Central memory CD8-positive, alpha-beta T cell (primary cell): ENCODE results near the gene LRRC4B.
A peak's percentile ranks its signal among the peaks of the same experiment; 100 is the strongest.
"Not testable (repeated sequence)": the region's sequence is repeated elsewhere in the genome, so short reads cannot be mapped to it uniquely, and the experiment has no call there.

ENCODE experiments used
- ATAC-seq: fragments of 150-1000 bp; cut with Tn5 transposase; replicated peaks from 2 replicates; pipeline ENCODE4 v1.10.0; 2022; ENCODE audit warnings: mild to moderate bottlenecking, moderate FRiP score, moderate number of reproducible peaks; ENCODE audit not compliant: poor library complexity, severe bottlenecking; ENCODE audit errors: extremely low read depth
- DNase-seq, 2 donors: peaks; one replicate each; pipeline ENCODE4 v3.0.0; 2021; ENCODE audit warnings: low spot score in 2 of 2
- H3K27ac Mint-ChIP-seq: one replicate; pipeline ENCODE4 v1.8.0; 2022; ENCODE audit warnings: low read depth, mild to moderate bottlenecking, moderate library complexity, mixed read lengths
- H3K27me3 Mint-ChIP-seq: one replicate; pipeline ENCODE4 v1.8.0; 2022; ENCODE audit warnings: mixed read lengths
- H3K36me3 Mint-ChIP-seq: one replicate; pipeline ENCODE4 v1.8.0; 2022; ENCODE audit warnings: mild to moderate bottlenecking, moderate library complexity, mixed read lengths; ENCODE audit not compliant: insufficient read depth
- H3K4me1 Mint-ChIP-seq: one replicate; pipeline ENCODE4 v1.8.0; 2022; ENCODE audit warnings: mixed read lengths
- H3K4me3 Mint-ChIP-seq: one replicate; pipeline ENCODE4 v1.8.0; 2022; ENCODE audit warnings: mild to moderate bottlenecking, moderate library complexity, mixed read lengths
- H3K9me3 Mint-ChIP-seq: one replicate; pipeline ENCODE4 v1.8.0; 2022; ENCODE audit warnings: mixed read lengths

Gene LRRC4B

DNA sequence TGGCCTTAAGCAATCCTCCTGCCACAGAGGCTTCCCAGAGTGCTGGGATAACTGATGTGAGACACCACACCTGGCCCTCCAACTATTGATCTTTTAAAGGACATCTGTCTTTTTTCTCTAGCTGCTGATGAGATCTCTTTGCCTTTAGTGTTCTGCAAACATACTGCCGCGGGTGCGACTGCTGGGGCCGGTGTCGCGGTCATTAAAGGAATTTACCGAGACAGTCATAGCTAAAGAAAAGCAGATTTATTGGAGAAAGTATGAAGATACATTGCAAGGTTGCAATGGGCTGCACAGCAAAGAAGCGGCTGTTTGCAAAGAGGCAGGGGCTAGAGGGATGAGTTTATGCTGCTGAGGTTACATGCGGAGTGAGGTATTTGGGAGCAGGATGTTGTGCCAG is 31.2 kb upstream of the LRRC4B start:
- Mint-ChIP-seq H3K27me3 (peaks cover 53% of the 10 kb centered on the region), H3K36me3 (no peaks in the 10 kb centered on the region), H3K4me1 (no peaks in the 10 kb centered on the region), H3K27ac (no peak overlapping the region), H3K9me3 (no peaks in the 10 kb centered on the region), H3K4me3 (no peak overlapping the region)
- DNase-seq (no peak), ATAC-seq (no peak)

DNA sequence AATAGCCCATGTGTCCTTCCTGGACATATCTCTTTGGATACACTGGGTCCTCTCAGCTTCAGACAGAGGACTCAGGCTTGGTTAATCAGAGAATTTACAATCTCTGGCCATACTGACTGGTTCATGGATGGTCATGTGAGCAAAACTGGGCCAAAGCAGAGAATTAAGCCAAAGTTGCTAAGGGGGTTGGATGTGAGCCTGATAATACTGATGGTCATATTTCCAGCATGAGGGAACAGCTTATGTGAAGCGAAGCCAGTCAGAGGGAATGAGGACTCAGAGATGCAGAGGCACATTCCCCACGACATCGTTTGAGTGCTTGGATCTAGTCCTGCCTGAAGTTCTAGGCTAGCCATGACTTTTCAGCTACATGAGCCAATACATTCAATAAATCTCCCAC is 22.0 kb upstream of the LRRC4B start:
- Mint-ChIP-seq H3K36me3 (no peaks in the 10 kb centered on the region), H3K4me3 (no peak overlapping the region), H3K4me1 (no peaks in the 10 kb centered on the region), H3K27me3 (peaks cover 12% of the 10 kb centered on the region), H3K27ac (no peak overlapping the region), H3K9me3 (no peaks in the 10 kb centered on the region)
- ATAC-seq (no peak), DNase-seq (no peak)

DNA sequence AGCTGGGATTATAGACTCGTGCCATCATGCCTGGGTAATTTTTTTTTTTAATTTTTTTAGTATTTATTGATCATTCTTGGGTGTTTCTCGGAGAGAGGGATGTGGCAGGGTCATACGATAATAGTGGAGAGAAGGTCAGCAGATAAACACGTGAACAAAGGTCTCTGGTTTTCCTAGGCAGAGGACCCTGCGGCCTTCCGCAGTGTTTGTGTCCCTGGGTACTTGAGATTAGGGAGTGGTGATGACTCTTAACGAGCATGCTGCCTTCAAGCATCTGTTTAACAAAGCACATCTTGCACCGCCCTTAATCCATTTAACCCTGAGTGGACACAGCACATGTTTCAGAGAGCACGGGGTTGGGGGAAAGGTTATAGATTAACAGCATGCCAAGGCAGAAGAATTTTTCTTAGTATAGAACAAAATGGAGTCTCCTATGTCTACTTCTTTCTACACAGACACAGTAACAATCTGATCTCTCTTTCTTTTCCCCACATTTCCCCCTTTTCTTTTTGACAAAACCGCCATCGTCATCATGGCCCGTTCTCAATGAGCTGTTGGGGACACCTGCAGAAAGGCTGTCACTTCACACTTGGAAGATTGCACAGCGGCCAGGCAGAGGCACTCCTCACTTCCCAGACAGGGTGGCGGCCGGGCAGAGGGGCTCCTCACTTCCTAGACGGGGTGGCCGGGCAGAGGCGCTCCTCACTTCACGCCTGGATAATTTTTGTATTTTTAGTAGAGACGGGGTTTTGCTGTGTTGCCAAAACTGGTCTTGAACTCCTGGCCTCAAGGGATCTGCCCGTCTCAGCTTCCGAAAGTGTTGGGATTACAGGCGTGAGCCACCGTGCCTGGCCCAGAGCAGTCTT is 13.8 kb upstream of the LRRC4B start:
- not testable (repeated sequence) for H3K4me3 Mint-ChIP-seq, H3K27ac Mint-ChIP-seq, H3K9me3 Mint-ChIP-seq, H3K36me3 Mint-ChIP-seq, DNase-seq, H3K4me1 Mint-ChIP-seq, ATAC-seq
- peaks cover 62% of the 10 kb centered on the region for H3K27me3 Mint-ChIP-seq

DNA sequence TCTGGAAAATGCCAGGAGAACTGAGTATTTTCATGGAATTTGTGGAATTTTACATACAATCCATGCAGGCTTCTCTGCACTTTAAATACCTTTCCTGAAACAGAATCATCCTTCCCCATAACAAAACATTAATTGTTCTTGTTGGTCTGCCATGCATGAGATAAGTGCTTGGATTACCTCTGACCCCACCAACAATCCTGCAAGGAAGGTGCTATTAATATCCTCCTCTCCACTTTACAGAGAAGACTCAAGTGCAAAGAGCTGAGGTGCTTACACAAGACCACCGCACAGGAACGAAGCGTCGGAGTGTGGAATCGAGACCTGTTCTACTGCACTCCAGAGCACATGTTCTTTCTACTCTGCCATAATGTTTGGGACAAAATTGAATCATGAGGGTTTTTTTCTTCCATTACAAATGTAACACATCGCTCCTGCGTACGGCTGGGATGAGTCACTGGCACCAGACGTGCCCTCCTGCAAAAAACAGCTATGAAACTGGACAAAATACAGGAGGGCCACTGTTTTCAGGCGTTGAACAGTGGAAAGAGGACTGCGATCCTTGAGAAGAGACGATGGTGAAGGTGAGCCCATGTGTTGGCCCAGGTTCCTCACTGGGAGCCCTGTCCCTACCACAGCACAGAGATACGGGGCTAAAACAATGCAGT is 12.9 kb upstream of the LRRC4B start:
- peaks cover 2% of the 10 kb centered on the region for H3K36me3 Mint-ChIP-seq
- ATAC-seq (no peak), DNase-seq (no peak)
- no peaks in the 10 kb centered on the region for H3K9me3 Mint-ChIP-seq
- no peak overlapping the region for H3K4me3 Mint-ChIP-seq
- H3K27ac Mint-ChIP-seq, result no peak overlapping the region
- peaks cover 56% of the 10 kb centered on the region for H3K27me3 Mint-ChIP-seq
- no peaks in the 10 kb centered on the region for H3K4me1 Mint-ChIP-seq

DNA sequence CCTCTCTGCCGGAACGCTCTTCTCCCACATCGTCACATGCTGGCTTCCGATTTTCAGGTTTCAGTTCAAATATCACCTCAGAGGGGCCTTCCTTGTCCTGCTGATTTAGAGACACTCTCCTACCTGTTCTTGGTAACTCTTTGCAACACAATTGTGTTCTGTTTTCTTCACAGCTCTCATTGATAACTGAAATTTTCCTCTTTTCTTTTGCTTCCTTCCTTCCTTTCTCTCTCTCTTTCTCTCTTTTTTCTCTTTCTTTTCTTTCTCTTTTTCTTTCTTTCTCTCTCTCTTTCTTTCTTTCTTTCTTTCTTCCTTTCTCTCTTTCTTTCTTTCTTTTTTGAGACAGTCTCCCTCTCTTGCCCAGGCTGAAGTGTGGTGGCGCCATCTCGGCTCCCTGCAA is 12.0 kb upstream of the LRRC4B start:
- no peak overlapping the region for H3K4me3 Mint-ChIP-seq
- no peak overlapping the region for H3K27ac Mint-ChIP-seq
- no peaks in the 10 kb centered on the region for H3K4me1 Mint-ChIP-seq
- H3K36me3 Mint-ChIP-seq, result peaks cover 2% of the 10 kb centered on the region
- no peak for DNase-seq
- no peaks in the 10 kb centered on the region for H3K9me3 Mint-ChIP-seq
- peaks cover 55% of the 10 kb centered on the region for H3K27me3 Mint-ChIP-seq
- no peak for ATAC-seq

DNA sequence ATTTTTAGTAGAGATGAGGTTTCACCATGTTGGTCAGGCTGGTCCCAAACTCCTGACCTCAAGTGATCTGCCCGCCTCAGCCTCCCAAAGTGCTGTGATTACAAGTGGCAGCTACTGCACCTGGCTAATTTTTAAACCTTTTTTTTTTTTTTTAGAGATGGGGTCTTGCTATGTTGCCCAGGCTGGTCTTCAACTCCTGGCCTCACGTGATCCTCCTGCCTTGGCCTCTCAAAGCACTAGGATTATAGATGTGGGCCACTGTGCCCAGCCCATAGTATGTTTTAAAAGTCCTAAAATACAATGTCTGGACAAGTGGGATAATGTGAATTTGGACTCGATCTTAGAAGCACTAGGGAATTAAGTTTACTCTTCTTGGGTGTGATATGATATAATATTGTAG is 8.5 kb upstream of the LRRC4B start:
- peaks cover 42% of the 10 kb centered on the region for H3K27me3 Mint-ChIP-seq
- H3K9me3 Mint-ChIP-seq, H3K36me3 Mint-ChIP-seq, DNase-seq, H3K4me1 Mint-ChIP-seq, H3K27ac Mint-ChIP-seq, H3K4me3 Mint-ChIP-seq, ATAC-seq: not testable (repeated sequence)

DNA sequence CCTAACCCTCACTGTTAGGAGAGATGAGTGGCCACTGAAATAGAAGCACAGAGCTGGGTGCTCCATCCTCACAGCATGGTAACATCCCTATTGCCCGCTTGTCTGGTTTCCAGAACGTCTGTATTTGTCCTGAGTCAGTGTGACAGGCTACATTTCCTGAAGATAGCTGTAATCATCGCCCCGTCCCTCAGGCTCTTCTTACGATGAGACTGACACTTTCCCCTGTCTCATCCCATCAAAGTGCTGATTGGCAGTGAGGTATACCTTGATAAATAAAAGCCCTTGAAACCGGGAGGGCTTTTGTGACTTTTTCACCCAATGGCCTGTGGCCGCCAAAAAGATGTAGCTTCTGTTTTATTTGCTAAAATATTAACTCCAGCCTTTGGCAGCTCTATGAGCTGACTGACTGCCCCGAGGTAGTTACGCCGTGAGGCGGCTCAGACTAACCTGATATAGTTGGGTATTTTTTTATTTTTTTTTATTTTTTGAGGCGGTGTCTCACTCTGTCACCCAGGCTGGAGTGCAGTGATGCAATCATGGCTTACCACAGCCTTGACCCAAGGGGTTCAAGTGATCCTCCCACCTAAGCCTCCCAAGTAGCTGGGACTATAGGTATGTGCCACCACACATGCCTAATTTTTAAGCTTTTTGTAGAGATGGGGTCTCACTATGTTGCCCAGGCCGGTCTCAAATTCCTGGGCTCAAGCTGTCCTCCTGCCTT is 5.7 kb upstream of the LRRC4B start:
- H3K36me3 Mint-ChIP-seq, result peaks cover 2% of the 10 kb centered on the region
- H3K27me3 Mint-ChIP-seq, result peaks cover 41% of the 10 kb centered on the region
- H3K4me1 Mint-ChIP-seq, result no peaks in the 10 kb centered on the region
- H3K4me3 Mint-ChIP-seq, result no peak overlapping the region
- H3K27ac Mint-ChIP-seq, result peak overlapping the region; percentile 35
- DNase-seq, result no peak
- no peak for ATAC-seq
- H3K9me3 Mint-ChIP-seq, result no peaks in the 10 kb centered on the region

DNA sequence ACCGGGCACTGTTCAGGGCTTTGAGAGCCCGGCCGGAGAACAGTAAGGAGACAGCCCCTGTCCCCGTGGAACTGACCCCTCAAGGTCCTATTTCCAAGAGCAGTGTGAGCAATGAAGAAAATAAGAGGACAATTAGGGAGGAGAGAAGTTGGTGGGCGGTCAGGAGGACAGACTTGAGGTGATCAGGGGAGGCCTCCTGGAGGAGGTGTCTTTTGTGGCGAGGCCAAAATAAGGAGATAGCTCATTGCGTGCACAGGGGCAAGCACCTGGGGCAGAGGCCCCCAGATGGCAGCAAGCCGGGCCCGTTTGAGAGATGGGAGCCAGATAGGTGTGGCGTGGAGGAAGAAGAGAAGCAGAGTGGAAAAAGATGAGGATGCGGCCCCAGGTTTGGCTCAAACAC is 2.8 kb upstream of the LRRC4B start:
- no peak for DNase-seq
- H3K4me1 Mint-ChIP-seq, result peaks cover 9% of the 10 kb centered on the region
- H3K27me3 Mint-ChIP-seq, result peaks cover 39% of the 10 kb centered on the region
- H3K9me3 Mint-ChIP-seq, result no peaks in the 10 kb centered on the region
- no peaks in the 10 kb centered on the region for H3K36me3 Mint-ChIP-seq
- ATAC-seq, result no peak
- H3K4me3 Mint-ChIP-seq, result no peak overlapping the region
- no peak overlapping the region for H3K27ac Mint-ChIP-seq

DNA sequence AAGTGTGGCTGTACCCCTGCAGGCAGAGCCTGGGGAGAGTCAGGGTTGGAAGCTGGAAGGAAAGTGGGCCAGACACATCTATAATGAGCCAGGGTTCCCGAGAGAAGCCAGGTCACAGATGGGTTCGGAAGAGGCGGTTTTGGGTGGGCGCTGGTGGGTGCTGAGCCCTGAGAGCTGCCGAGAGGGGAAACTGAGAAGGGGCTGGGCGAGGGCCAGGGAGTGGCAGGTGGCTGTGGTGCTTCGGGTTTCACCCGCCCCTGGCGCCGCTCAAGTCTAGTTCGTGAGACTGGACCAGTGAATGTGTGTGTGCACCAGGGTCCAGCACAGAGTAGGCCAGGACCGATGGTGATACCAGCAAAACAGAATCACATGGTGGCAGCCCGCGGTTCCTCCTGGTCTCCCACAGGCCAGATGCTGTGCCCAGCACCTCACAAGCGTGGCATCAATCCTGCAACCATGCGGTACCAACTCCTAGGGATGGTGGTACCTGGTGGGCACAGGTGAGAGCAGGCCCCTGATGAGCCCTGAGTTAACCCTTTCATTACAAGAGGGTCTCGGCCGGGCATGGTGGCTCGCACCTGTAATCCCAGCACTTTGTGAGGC is 1.8 kb upstream of the LRRC4B start:
- no peak overlapping the region for H3K4me3 Mint-ChIP-seq
- no peak for ATAC-seq
- H3K27me3 Mint-ChIP-seq, result peaks cover 49% of the 10 kb centered on the region
- peaks cover 18% of the 10 kb centered on the region for H3K4me1 Mint-ChIP-seq
- H3K9me3 Mint-ChIP-seq, result no peaks in the 10 kb centered on the region
- no peak for DNase-seq
- H3K36me3 Mint-ChIP-seq, result no peaks in the 10 kb centered on the region
- H3K27ac Mint-ChIP-seq, result no peak overlapping the region

DNA sequence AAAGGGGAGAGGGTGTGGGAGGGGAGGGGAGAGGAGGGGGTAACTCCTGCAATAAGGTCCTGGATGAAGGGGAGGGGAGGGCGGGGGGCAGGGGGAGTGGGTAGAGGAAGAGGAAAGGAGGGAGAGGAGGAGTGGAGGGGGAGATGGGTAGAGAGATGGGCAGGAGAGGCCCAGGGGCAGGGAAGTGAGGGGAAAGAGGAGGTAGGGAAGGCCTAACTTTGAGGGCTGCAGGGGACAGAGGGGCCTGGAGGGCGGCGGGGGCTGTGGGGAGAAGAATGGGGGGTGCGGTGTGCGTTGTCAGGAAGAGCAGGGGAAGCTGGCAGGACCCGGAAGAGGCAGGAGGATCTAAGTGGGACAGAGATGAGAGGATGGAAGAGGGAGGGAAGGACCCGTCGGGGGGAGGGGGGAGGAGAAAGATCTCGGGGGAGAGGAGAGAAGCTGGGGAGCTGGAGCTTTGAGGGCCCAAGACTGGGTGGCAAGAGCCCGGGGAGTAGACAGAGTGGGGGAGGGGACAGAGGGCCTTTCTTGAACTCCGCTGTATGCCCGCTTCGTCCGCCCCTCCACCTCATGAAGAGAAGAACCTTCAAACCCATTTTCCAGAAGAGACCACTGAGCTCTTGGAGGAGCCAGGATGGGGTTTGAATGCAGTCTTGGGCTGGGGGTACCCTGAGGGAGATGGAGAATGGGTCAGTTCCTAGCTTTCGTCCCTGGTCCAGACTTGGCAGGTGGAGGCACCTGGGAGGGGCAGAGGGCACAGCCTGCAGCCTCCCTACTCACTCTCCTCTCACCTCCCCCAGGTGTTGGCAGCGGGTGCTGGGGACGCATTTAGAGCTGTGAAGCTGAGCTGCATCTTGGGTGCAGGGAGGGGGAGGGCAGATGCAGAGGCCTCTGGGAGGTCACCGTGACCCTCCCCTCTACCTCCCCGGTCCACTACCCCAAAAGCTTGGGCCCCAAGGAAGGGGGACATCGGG is 778 bp upstream of the LRRC4B start:
- peaks cover 18% of the 10 kb centered on the region for H3K4me1 Mint-ChIP-seq
- H3K4me3 Mint-ChIP-seq, result no peak overlapping the region

DNA sequence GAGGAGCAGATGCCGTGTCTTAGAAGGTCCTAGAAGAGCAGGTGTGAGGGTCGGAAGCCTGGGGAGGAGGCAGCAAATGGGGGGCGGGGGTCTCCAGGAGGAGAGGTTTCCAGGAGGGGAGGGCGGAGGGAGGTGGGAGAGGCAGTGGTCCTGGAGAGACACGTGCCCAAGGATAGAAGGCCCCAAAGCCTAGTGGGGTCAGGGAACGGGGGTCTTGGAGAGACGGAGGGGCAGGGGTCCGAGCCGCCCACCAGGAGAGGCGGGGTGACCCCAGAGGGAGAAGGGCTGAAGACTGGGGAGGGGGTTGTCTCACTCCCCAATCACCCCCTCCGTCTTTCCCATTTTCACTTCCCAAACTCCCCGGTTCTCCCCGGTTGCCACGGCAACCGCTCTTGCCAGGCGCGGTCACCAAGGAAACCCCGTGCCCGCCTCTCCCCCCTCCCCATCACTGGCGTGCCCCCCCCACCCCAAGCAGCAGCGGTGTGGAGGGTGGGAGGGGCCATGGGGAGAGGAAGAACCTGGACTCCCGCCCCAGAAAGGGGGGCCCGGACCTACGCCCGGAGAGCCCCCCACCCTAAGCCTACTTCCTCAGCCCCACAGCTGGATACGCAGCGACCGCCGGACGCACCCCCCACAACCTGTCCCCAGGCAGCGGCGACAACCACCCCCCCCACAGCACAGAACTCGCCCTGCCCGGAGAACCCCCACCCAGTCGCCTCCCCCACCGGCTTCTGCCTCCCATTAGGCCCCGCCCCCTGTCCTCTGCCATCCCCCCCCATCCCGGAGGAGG is 988 bp downstream of the LRRC4B start:
- ATAC-seq (no peak), DNase-seq (no peak)
- no peak overlapping the region for H3K27ac Mint-ChIP-seq
- peaks cover 18% of the 10 kb centered on the region for H3K4me1 Mint-ChIP-seq
- H3K27me3 Mint-ChIP-seq, result peaks cover 77% of the 10 kb centered on the region
- H3K9me3 Mint-ChIP-seq, result no peaks in the 10 kb centered on the region
- no peak overlapping the region for H3K4me3 Mint-ChIP-seq
- no peaks in the 10 kb centered on the region for H3K36me3 Mint-ChIP-seq

More for the DNA sequence above, 778 bp upstream of the LRRC4B start:
- ATAC-seq, result no peak
- DNase-seq, result no peak
- Mint-ChIP-seq H3K27ac (no peak overlapping the region), H3K36me3 (no peaks in the 10 kb centered on the region), H3K27me3 (peaks cover 59% of the 10 kb centered on the region), H3K9me3 (no peaks in the 10 kb centered on the region)
